Activated CD4-positive, CD25-positive, alpha-beta regulatory T cell (primary cell): ENCODE results near the gene PCNX2.

Experiments used
- DNase-seq, 4 experiments: peaks; one replicate each; lab custom pipeline; 2025; lab: John Stamatoyannopoulos, UW

The PCNX2 gene

DNA sequence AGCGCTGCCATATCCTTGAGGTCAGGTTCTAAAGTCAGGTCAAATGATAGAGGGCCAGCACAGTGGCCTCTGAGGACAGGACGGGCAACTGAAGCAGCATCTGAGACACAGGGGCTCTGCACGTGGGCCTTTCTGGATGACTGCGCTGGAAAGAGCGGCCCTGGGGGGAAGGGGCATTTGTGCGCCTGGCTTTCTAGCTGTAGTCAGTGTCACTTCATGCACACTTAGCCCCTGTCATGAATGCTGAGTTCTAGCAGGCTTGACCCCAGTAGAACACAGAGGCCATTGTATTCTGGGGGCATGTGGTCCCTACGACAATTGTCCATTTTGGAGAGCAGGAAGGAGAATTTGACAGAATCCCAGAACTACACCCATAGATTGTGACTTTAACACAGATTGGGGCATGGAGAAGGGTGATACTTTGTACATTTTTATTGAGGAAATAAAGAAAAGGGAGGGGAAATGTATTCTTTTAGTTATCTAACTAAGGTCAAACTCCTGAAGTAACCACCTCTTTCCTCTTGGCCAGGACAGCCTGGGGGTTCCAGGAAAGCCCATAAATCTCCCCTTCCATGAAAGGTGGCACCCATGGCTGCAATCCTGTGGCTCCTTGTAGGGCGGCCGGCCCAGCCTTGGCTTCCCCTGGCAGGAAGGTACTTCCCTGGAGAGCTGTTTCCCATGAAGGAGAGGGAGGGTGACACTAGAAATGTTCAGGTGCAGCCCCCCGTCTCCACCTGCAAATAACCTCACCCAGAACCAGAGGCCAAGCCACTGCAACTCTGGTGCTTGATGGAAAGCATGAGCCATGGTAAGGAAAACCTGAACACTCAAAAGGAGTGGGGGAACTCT lies 310.7 kb downstream of the PCNX2 start:
- DNase-seq = no peak

DNA sequence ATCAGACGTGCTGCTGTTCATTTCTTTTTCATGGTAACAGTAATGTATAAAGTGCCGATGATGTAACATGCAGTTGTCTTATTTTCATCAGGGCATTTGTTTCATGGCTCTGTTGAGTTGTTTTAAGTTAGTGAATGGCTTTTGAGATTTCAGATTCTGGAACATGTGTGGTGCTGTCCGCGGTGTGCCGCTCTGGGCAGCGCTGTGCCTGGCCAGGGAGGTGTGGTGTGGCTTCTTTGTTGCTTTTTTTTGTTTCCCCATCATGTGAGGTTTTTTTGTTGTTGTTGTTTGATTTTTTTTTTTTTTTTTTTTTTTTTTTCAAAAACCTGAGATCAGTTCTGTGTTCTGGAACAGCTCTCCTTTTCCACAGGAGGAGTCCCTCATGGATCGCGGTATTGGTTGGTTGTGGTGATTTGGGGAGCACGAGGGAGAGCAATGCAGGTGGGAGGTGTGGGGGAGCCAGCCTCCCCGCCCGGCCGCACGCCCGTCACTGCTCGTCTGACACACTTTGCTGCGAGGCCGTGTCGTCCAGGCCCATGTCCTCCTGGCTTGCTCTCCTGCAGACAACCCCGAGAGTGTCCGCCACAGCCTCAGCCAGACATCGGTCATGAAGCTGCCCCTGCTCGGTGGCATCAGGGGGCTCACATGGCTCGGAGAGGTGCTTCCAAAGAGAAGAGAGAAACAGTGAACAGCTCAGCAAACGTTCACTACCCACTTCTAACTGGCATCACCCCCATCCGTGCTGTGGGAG lies 311.5 kb downstream of the PCNX2 start:
- DNase-seq = no peak

DNA sequence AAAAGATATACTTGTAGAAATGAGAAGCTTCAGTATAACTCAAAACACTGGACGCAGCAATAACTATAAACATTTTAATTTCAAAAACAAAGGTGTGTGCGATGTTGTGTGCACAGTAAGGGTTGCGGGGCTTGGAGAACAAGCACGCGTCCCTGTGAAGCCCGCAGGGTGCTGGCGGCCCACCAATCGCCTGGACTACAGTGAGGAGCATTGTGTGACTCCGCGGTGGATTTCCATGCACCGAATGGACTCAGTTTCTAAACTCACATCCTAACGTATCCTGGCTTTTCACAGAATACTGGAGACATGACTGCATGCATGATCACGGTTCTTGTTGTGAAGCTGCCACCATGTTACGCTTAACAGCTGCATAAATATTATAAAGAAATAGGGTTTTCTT lies 312.1 kb downstream of the PCNX2 start:
- no peak for DNase-seq

DNA sequence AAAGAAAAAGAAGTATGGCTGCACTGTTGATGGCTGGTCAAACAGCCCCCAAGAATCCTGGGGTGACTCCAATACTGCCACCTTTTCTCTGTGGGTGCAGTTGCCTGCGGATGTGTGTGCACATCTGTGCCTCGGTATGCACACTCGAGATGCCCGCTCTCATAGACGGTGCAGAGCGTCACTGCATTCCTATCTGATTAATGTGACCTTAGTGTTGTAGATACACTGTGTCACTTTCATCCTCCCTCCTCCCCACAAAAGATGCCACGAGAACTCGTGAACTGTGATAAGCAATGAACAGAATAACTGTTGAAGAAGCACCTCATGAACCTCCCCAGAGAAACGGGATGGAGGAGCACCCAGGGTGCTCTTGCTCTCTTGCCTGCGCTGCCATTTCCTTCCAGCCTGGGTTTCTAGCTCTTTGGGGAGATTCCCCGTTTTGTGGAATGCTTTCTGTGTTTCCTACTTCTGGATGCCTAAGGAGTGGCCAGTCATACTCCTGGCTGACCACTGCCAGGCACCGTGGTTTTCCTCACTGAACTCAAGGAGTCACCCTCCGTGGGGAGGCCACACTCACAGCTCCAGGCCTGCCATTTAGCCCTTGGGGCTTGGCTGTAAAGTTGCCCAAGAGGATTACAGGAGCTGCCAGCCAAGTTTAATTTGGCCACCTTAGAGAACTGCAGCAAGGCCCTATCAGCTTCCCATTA lies 313.1 kb downstream of the PCNX2 start:
- no peak for DNase-seq

DNA sequence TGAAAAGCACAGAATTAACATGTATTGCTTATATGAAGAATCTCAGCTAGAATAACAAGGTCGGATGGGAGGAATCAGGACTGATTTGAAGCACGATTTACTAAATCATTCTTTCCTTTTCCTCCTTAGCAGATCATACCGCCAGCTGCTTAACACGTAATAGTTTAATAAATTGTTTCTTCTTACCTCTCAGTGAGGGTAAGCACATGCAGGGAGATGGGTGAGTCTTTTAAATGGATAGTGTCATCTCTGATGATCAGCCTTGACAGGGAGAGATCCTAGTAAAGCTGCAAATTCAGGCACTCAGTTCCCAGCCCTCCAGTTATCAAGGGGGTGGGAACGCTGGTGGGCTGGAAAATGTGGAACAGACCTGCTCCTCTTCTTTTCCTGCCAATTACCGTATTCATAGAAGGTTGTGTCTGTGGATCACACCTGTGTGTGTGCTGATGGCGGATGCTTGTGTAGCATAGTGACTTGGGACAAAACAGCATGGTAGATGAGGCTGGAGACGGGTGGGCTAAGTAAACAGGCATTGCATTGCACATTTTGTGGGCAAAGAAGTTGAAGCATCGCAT lies 314.5 kb downstream of the PCNX2 start:
- DNase-seq = no peak

DNA sequence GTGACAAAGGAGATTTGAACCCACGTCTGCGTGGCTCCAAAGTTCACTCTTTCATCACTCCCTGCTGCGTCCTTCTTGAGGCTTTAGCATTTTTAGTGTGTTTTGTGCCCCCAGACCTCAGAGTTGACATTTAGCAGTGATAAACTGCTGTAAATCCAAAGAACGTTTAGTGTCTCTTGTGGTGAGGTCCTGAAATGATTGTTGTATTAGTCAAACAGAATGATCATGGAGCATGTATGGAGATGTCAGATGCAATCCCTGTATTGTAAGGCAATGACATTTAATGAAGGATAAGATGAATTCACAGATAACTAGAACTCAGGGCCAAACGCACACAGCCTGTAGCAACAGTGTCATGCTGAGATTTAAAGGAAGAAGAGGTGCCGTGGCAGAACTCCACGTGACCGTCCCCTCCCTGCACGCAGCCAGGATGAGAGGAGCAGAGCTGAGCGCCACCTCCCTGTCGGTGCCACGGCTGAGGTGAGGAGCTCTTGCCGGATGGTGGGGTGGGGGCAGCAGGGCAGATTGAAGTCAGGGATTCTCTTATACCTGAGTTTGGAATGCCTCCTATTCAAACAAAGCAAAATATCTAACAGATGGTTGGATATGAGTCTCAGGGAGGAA lies 315.1 kb downstream of the PCNX2 start:
- DNase-seq = no peak

DNA sequence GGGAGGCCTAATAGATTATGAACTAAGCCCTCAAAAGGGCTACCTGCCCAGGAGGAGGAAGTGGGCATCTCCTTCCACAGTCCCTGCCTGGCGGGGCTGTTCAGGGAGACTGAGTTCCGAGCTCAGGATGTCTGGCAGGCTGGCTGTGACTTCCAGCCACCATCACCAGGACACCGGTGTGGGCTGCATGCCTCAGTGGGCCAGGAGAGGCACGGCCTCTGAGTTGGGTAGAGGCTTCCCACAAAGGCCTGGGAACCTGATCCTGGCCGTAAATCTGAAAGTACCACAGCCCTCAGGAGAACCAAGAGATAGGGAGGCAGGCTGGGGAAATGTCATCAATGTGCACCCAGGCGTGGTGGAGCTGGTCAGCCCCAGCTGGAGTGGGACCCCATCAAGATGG lies 316.0 kb downstream of the PCNX2 start:
- DNase-seq = no peak

DNA sequence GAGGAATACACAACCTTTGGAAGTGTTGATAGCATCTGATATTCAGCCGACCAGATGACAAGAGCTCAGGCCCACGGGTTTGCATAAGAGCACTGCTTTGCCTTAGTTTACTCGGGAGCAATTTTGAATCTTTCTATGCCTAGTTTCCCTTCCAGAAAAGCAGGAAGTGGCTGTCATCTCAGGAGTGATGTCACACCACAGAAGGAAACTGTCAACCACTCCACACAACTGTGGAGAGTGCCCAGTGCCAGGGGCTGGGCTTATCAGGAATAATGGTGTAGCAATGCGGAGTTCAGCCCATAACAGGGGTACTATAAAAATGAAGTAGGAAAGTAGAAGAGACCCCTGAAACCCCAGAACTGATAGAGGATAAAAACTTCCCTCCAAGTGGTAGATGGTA lies 316.7 kb downstream of the PCNX2 start:
- DNase-seq = no peak

DNA sequence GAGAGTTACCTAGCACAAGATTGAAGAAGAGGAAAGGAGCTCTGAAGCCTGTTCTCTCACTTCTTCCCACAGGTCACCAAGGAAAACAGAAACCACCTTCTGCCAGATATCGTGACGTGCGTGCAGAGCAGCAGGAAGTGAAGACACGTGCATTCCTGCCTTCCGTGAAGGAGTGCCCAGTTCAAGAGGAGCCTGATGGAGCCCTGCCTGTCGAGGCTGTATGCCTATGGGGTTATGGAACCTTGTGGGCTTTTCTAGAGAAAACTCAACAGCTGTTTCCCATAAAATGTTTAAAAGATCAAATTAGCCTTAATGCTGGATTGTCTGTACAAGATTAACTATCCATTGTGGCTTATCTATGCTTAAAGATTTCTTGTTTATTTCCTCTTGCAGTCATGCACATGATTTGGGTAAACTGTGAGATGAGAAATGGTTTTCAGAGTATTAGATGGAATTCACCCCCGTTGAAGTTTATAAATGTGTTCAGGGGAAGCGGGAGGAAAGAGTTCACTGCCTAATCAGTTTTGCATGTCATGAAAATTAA lies 317.4 kb downstream of the PCNX2 start:
- DNase-seq = no peak

DNA sequence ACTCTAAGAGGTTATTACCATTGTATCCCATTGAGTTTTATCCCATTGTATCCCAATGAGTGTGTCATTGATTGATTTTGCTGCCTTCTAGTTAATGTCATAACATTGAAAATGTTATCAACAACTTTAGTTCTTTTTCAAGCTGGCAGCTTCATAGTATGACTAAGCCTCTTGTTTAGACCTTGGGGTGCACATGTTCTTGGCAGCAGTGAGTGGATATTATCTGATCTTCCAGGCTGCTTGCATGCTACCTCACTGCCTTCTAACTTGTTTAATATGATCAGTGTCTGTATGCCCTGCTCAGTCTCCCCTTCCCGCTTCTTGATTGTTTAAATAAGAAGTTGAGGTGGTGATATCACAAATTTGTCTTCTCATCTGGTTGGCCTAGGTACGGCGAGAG lies 320.6 kb downstream of the PCNX2 start:
- DNase-seq = no peak

DNA sequence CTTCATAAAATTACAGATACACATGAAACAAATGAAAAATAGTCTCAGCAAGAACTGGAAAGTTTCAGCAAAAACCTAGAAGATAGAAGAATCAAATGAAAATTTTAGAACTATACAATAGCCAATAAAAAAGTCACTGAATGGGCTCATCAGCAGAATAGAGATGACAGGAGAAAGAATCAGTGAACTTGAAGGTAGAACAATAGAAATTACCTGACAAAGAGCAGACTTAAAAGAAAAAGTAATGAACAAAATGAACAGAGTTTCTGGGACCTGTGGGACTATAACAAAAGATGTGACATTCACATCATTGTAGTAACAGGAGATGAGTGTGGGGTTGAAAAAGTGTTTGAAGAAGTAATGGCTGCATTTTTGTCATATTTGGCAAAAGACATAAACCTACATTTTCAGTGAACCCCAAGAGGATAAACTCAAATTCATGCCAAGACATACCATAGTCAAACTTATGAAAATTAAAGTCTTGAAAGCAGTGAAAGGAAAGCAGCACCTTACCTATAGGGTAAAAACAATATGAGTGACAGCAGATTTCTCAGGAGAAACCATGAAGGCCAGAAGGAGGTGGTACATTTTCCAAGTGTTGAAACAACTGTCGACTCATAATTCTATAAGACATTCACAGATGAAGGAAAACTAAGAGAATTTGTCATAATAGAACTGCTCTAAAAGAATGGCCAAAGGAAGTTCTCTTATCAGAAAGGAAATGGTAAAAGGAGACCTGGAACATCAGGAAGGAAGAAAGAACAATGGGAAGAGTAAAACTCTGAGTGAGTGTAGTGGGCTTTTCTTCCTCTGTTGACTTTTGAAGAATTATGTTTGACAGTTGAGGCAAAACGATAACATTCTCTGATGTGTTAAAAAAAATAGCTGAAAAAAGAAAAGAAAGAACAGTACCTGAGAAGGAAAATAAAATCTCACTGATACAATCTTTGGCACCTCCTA lies 321.6 kb downstream of the PCNX2 start:
- no peak for DNase-seq

DNA sequence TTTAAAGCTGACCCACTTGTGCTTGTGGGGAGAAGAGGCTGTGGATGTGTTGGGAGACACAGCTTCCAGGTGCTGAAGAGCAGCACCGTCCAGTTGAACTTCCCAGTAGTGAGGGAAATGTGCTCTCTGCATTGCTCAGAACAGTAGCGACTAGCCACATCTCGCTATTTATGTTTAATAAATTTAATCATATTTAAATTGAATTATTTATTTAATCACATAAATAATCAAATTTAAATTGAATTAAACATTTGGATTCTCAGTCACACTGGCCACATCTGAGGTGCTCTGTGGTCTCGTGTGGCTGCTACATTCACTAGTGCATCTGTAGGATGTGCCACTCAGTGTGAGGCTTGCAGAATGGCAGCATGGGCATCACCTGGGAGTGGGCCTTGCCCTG lies 325.0 kb downstream of the PCNX2 start:
- no peak for DNase-seq

DNA sequence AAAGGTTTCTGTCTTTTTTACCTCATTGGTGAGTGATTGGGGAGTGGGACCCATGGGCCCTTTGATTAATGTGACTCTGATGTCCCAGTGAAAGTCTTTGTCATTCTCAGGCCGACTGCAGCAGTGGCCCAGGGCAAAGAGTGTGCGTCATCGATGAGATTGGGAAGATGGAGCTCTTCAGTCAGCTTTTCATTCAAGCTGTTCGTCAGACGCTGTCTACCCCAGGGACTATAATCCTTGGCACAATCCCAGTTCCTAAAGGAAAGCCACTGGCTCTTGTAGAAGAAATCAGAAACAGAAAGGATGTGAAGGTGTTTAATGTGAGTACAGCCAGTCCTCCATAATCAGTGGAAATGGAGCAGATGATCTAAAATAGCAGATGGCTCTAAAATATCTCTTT lies 325.7 kb downstream of the PCNX2 start:
- DNase-seq = no peak

DNA sequence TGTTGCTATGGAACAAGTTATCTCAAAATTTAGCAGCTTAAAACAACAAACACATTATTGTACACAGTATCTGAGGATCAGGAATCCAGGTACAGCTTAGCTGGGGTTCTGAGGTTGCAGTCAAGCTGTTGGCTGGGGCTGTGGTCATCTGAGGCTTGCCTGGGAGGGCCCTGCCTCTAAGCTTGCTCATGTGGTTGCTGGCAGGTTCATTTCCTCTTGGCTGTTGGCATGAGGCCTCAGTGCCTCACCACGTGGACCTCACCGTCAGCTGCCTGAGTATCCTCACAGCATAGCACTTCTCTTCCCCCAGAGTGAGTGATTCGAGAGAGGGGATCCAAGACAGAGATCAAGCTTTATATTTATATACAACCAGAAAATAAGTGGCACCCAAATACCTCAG lies 326.6 kb downstream of the PCNX2 start:
- DNase-seq = no peak

DNA sequence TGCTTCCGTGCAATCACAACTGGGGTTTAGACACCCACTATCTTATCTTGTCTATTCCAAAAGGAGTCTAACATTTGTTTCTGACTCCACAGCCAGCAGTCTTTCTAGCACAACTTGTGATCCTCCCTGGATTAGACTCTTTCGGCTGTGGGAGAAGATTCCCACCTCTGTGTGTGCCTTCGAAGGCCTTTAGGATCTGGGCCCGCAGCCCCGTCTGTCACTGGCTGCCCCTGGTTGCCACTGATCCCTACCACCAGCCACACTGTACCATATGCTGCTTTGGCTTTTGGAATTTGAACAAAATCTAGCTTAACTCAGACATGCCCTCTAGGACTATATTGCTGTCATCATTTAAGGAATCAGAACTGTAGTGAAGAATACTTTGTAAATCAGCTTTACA lies 327.1 kb downstream of the PCNX2 start:
- no peak for DNase-seq

DNA sequence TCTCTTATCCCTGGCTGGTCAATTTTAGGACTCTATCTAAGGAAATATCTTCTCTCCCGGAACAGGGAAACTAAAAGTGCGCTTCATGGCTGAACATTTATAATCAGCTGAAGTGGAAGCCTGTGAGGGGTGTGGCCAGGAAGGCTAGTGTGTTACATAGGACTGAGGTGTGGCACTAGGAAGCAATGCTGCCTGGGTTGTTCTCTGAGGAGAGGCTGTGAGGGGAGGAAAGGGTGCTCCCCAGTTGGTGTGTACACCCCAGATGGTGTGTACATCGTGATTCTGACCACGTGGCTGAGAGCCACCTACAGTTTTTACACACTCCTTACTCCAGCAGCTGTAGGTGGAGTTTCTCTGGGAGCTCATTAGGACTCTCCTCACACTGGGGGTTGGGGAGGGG lies 328.9 kb downstream of the PCNX2 start:
- DNase-seq = no peak

DNA sequence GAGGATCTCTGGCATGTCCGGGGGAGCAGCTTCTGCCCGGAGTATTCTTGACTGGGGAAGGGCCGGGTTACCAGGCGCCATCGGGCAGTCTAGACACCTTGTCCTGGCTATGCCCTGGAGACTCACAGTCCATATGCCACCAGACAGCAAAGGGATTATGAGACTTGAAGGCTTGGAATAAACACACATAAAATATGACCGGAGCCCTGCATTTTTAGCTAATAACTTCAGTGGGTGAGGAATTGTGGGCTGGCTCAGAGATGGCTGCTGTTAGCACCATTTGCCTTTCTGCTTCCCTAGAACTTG lies 329.7 kb downstream of the PCNX2 start:
- DNase-seq = no peak

DNA sequence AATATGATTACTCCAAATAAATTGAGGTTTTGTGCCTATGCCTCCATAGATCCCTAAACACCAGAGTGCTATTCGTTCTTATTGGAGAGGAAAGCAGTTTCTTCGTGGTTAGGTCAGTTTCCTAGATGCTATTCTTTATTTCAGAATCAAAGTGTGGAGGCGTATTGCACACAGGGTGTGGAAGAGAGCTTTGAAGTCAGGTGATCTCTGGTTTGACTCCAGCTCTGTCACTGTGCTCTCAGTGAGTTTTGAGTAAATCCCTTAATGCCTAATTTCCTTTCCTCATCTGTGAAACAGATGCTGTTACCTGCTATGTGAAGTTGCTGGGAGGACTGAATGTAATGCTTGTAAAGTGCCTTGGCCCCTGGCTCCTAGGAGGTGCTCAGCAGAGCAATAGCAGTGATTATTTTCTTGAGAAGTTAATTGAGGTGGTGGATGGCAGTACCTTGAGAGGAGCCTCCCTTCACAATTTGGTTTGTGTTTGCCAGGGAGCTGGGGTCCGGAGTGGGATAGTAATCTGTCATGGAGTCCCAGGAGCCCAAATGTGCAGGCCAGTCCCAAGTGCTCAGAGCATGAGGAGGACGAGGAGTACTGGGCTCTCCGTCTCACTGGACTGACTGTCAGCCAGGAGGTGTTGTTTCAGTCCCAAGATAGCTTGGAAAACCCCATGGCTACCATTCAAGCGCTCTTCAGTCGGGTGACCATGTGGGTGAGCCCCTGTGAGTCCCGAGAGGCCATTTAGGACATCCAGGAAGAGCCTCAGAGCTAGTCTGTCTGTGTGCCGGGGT lies 330.2 kb downstream of the PCNX2 start:
- DNase-seq = no peak

DNA sequence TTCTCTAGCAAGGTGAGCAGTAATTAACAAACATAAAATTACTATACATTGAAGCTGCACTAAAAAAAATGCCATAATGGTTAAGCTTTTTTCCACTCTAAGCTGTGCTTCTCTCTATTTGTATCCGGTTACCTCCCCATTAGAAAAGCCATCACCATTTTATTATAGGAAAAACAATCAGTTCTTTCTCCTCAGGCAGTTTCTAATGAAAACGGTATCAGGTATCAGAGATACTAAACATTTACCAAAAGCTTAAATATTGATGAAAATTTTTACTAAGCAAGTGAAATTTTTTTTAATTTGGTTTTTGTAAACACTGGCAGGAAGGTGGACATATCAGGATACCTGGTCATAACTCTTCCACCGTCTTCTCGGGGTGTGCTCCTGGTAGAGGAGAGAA lies 330.9 kb downstream of the PCNX2 start:
- no peak for DNase-seq
